Measurements from ENCODE around the gene C10orf105.

DNA sequence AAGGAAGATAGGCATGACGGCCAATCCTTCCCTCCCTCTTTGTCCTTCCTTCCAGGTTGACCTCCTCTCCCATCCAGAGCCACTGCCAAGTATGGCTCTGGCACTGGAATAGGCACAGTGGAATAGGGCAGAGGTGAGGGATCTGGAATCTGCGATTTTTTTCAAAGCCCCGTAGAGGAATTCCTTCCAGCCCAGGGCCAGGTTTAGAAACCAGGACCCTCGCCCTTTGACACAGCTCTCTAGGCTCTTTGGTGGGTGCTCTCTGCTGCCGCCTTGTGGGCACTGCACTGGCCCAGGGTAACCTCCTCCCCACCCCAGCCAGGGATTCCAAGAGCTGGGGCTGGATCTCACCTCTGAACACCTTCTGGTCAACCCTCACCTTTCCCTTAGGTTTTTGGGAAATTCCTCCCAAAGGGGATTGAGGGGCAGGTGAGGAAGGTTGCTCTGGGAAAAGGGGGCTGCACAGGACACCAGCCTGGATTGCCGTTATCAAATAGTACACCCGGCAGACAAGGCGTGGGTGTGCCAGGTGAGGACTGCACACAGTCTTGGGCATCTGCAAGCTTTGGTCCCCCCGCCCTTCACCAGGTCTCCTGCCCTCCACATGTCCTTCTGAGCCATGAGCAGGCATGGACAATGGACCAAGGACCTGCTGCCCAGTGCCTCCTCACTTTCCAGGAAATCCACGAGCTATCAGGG is 22.8 kb downstream of the C10orf105 start:
- no peak for TF ChIP-seq REST (tag by site-specific recombination; IDR thresholded peaks at IDR 0.05)
- TF ChIP-seq, protein P1, sequence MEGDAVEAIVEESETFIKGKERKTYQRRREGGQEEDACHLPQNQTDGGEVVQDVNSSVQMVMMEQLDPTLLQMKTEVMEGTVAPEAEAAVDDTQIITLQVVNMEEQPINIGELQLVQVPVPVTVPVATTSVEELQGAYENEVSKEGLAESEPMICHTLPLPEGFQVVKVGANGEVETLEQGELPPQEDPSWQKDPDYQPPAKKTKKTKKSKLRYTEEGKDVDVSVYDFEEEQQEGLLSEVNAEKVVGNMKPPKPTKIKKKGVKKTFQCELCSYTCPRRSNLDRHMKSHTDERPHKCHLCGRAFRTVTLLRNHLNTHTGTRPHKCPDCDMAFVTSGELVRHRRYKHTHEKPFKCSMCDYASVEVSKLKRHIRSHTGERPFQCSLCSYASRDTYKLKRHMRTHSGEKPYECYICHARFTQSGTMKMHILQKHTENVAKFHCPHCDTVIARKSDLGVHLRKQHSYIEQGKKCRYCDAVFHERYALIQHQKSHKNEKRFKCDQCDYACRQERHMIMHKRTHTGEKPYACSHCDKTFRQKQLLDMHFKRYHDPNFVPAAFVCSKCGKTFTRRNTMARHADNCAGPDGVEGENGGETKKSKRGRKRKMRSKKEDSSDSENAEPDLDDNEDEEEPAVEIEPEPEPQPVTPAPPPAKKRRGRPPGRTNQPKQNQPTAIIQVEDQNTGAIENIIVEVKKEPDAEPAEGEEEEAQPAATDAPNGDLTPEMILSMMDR (tag by site-specific recombination; IDR thresholded peaks at IDR 0.05): peak; percentile 54
- TF ChIP-seq ZNF830 (tag by site-specific recombination; IDR thresholded peaks at IDR 0.05; ENCODE audit: low read depth): no peak
- no peak for TF ChIP-seq REPIN1 (tag by site-specific recombination; IDR thresholded peaks at IDR 0.05; ENCODE audit: low read depth)
- TF ChIP-seq SCRT1 (tag by site-specific recombination; IDR thresholded peaks at IDR 0.05; ENCODE audit: borderline replicate concordance): no peak
- no peak for TF ChIP-seq ZNF404 (tag by site-specific recombination; IDR thresholded peaks at IDR 0.05)
- TF ChIP-seq YY1 (tag by site-specific recombination; IDR thresholded peaks at IDR 0.05): no peak
- TF ChIP-seq, protein P2, sequence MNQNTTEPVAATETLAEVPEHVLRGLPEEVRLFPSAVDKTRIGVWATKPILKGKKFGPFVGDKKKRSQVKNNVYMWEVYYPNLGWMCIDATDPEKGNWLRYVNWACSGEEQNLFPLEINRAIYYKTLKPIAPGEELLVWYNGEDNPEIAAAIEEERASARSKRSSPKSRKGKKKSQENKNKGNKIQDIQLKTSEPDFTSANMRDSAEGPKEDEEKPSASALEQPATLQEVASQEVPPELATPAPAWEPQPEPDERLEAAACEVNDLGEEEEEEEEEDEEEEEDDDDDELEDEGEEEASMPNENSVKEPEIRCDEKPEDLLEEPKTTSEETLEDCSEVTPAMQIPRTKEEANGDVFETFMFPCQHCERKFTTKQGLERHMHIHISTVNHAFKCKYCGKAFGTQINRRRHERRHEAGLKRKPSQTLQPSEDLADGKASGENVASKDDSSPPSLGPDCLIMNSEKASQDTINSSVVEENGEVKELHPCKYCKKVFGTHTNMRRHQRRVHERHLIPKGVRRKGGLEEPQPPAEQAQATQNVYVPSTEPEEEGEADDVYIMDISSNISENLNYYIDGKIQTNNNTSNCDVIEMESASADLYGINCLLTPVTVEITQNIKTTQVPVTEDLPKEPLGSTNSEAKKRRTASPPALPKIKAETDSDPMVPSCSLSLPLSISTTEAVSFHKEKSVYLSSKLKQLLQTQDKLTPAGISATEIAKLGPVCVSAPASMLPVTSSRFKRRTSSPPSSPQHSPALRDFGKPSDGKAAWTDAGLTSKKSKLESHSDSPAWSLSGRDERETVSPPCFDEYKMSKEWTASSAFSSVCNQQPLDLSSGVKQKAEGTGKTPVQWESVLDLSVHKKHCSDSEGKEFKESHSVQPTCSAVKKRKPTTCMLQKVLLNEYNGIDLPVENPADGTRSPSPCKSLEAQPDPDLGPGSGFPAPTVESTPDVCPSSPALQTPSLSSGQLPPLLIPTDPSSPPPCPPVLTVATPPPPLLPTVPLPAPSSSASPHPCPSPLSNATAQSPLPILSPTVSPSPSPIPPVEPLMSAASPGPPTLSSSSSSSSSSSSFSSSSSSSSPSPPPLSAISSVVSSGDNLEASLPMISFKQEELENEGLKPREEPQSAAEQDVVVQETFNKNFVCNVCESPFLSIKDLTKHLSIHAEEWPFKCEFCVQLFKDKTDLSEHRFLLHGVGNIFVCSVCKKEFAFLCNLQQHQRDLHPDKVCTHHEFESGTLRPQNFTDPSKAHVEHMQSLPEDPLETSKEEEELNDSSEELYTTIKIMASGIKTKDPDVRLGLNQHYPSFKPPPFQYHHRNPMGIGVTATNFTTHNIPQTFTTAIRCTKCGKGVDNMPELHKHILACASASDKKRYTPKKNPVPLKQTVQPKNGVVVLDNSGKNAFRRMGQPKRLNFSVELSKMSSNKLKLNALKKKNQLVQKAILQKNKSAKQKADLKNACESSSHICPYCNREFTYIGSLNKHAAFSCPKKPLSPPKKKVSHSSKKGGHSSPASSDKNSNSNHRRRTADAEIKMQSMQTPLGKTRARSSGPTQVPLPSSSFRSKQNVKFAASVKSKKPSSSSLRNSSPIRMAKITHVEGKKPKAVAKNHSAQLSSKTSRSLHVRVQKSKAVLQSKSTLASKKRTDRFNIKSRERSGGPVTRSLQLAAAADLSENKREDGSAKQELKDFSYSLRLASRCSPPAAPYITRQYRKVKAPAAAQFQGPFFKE (tag by site-specific recombination; IDR thresholded peaks at IDR 0.05; ENCODE audit: borderline replicate concordance): no peak
